Gastrocnemius medialis (tissue), 4 donors: ENCODE measurements around the gene FNDC3B.

Experiments used
- CTCF ChIP-seq, 5 experiments: fragments of 450-650 bp in 3 of 5; fragments of 200-600 bp in 2 of 5; sonication (generic) in 2 of 5; IDR thresholded peaks in 4 of 5; conservative IDR thresholded peaks in 1 of 5; 1 replicate in 4 of 5; 2 replicates in 1 of 5; pipeline ENCODE4 v1.5.1; 2016 to 2019; ENCODE audit warnings: antibody characterized with exemption in 5 of 5, mild to moderate bottlenecking in 3 of 5, moderate library complexity in 3 of 5
- POLR2A ChIP-seq, 2 donors: fragments of 450-650 bp; IDR thresholded peaks; one replicate each; pipeline ENCODE4 v1.6.1; 2017; ENCODE audit warnings: antibody characterized with exemption in 2 of 2, mild to moderate bottlenecking in 2 of 2, moderate library complexity in 2 of 2

- peak in 3 of 5 experiments; percentile 12 to 37 (median 21) for TF ChIP-seq CTCF (IDR thresholded peaks at IDR 0.05 in 4 of 5, conservative IDR thresholded peaks at IDR 0.05 in 1 of 5)
- TF ChIP-seq POLR2A (IDR thresholded peaks at IDR 0.05), result no peak
Observed at GRCh38 chr3:172321035-172321434, 281.7 kb downstream of the FNDC3B start.
